DND-41 (cell line): ENCODE results near the gene KLHL20.
"Not testable (repeated sequence)": the region's sequence is repeated elsewhere in the genome, so short reads cannot be mapped to it uniquely, and the experiment has no call there.

Experiments
- EZH2 ChIP-seq: IDR thresholded peaks from 3 replicates; pipeline ENCODE4 v1.6.1; 2012; ENCODE audit warnings: borderline replicate concordance, low read depth, mild to moderate bottlenecking, moderate library complexity, low read length, inconsistent platforms; ENCODE audit not compliant: severe bottlenecking
- TF ChIP-seq, protein P1 (sequence below): IDR thresholded peaks from 2 replicates; pipeline ENCODE4 v1.5.1; 2012; ENCODE audit warnings: borderline replicate concordance, low read length, moderate library complexity, mild to moderate bottlenecking; ENCODE audit not compliant: poor library complexity, severe bottlenecking; ENCODE audit errors: extremely low read depth

DNA sequence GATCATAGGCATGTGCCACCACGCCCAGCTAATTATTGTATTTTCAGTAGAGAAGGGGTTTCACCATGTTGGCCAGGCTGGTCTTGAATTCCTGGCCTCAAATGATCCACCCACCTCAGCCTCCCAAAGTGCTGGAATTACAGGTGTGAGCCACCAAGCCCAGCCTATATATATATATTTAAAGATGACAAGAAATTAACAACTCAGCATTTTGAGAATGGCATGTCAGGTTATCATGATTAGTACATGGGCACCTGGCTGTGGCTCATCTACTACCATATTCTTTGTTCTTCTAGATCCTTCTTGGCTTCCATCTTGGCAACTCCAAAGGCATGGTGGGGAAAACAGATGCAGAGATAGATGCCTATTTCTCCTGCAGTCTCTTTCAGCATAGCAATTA, 85.2 kb downstream of the KLHL20 start:
- TF ChIP-seq, protein P1, sequence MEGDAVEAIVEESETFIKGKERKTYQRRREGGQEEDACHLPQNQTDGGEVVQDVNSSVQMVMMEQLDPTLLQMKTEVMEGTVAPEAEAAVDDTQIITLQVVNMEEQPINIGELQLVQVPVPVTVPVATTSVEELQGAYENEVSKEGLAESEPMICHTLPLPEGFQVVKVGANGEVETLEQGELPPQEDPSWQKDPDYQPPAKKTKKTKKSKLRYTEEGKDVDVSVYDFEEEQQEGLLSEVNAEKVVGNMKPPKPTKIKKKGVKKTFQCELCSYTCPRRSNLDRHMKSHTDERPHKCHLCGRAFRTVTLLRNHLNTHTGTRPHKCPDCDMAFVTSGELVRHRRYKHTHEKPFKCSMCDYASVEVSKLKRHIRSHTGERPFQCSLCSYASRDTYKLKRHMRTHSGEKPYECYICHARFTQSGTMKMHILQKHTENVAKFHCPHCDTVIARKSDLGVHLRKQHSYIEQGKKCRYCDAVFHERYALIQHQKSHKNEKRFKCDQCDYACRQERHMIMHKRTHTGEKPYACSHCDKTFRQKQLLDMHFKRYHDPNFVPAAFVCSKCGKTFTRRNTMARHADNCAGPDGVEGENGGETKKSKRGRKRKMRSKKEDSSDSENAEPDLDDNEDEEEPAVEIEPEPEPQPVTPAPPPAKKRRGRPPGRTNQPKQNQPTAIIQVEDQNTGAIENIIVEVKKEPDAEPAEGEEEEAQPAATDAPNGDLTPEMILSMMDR: not testable (repeated sequence)
- not testable (repeated sequence) for TF ChIP-seq EZH2
